ENCODE measurements around the gene RAPGEF3.

RAPGEF3 gene

GRCh38 chr12:47798382-47798948, 39.8 kb upstream of the RAPGEF3 start:
- DNase-seq (ENCODE audit: insufficient read length), result no peak
- no peak for FAIRE-seq
- TF ChIP-seq POLR2A (IDR thresholded peaks at IDR 0.05; ENCODE audit: low read depth, low read length) (no peak), TAF1 (IDR thresholded peaks at IDR 0.05; ENCODE audit: borderline replicate concordance, low read depth, low read length) (no peak), POLR2AphosphoS5 (IDR thresholded peaks at IDR 0.05; ENCODE audit: low read depth, low read length) (no peak)

GRCh38 chr12:47797441-47797840, 38.8 kb upstream of the RAPGEF3 start:
- peak; percentile 71 for FAIRE-seq
- peak; percentile 87 for DNase-seq (ENCODE audit: insufficient read length)
- no peak for TF ChIP-seq TAF1 (IDR thresholded peaks at IDR 0.05; ENCODE audit: borderline replicate concordance, low read depth, low read length)
- no peak for TF ChIP-seq POLR2AphosphoS5 (IDR thresholded peaks at IDR 0.05; ENCODE audit: low read depth, low read length)
- no peak for TF ChIP-seq POLR2A (IDR thresholded peaks at IDR 0.05; ENCODE audit: low read depth, low read length)

GRCh38 chr12:47795814-47796411, 37.2 kb upstream of the RAPGEF3 start:
- TF ChIP-seq POLR2AphosphoS5 (IDR thresholded peaks at IDR 0.05; ENCODE audit: low read depth, low read length) (no peak), POLR2A (IDR thresholded peaks at IDR 0.05; ENCODE audit: low read depth, low read length) (no peak), TAF1 (IDR thresholded peaks at IDR 0.05; ENCODE audit: borderline replicate concordance, low read depth, low read length) (no peak)
- FAIRE-seq (no peak), DNase-seq (ENCODE audit: insufficient read length) (no peak)

GRCh38 chr12:47795121-47795813, 36.6 kb upstream of the RAPGEF3 start:
- no peak for FAIRE-seq
- TF ChIP-seq POLR2AphosphoS5 (IDR thresholded peaks at IDR 0.05; ENCODE audit: low read depth, low read length) (no peak), TAF1 (IDR thresholded peaks at IDR 0.05; ENCODE audit: borderline replicate concordance, low read depth, low read length) (no peak), POLR2A (IDR thresholded peaks at IDR 0.05; ENCODE audit: low read depth, low read length) (no peak)
- DNase-seq (ENCODE audit: insufficient read length), result no peak

- FAIRE-seq, result no peak
- TF ChIP-seq POLR2AphosphoS5 (IDR thresholded peaks at IDR 0.05; ENCODE audit: low read depth, low read length) (no peak), POLR2A (IDR thresholded peaks at IDR 0.05; ENCODE audit: low read depth, low read length) (no peak), TAF1 (IDR thresholded peaks at IDR 0.05; ENCODE audit: borderline replicate concordance, low read depth, low read length) (no peak)
- DNase-seq (ENCODE audit: insufficient read length), result no peak
These were observed 36.0 kb upstream of the RAPGEF3 start for GRCh38 chr12:47794679-47795078.

GRCh38 chr12:47793015-47793681, 34.5 kb upstream of the RAPGEF3 start:
- DNase-seq (ENCODE audit: insufficient read length) (no peak), FAIRE-seq (no peak)
- TF ChIP-seq TAF1 (IDR thresholded peaks at IDR 0.05; ENCODE audit: borderline replicate concordance, low read depth, low read length) (no peak), POLR2AphosphoS5 (IDR thresholded peaks at IDR 0.05; ENCODE audit: low read depth, low read length) (no peak), POLR2A (IDR thresholded peaks at IDR 0.05; ENCODE audit: low read depth, low read length) (no peak)

- FAIRE-seq, result no peak
- TF ChIP-seq TAF1 (IDR thresholded peaks at IDR 0.05; ENCODE audit: borderline replicate concordance, low read depth, low read length) (no peak), POLR2AphosphoS5 (IDR thresholded peaks at IDR 0.05; ENCODE audit: low read depth, low read length) (no peak), POLR2A (IDR thresholded peaks at IDR 0.05; ENCODE audit: low read depth, low read length) (no peak)
- no peak for DNase-seq (ENCODE audit: insufficient read length)
These were observed 33.2 kb upstream of the RAPGEF3 start for GRCh38 chr12:47791874-47792273.

GRCh38 chr12:47791351-47791746, 32.7 kb upstream of the RAPGEF3 start:
- FAIRE-seq (no peak), DNase-seq (ENCODE audit: insufficient read length) (no peak)
- TF ChIP-seq POLR2AphosphoS5 (IDR thresholded peaks at IDR 0.05; ENCODE audit: low read depth, low read length) (no peak), POLR2A (IDR thresholded peaks at IDR 0.05; ENCODE audit: low read depth, low read length) (no peak), TAF1 (IDR thresholded peaks at IDR 0.05; ENCODE audit: borderline replicate concordance, low read depth, low read length) (no peak)

- DNase-seq (ENCODE audit: insufficient read length), result no peak
- no peak for FAIRE-seq
- TF ChIP-seq POLR2A (IDR thresholded peaks at IDR 0.05; ENCODE audit: low read depth, low read length) (no peak), TAF1 (IDR thresholded peaks at IDR 0.05; ENCODE audit: borderline replicate concordance, low read depth, low read length) (no peak), POLR2AphosphoS5 (IDR thresholded peaks at IDR 0.05; ENCODE audit: low read depth, low read length) (no peak)
These were observed 32.1 kb upstream of the RAPGEF3 start for GRCh38 chr12:47790676-47791350.

GRCh38 chr12:47789712-47790489, 31.2 kb upstream of the RAPGEF3 start:
- TF ChIP-seq POLR2AphosphoS5 (IDR thresholded peaks at IDR 0.05; ENCODE audit: low read depth, low read length) (no peak), TAF1 (IDR thresholded peaks at IDR 0.05; ENCODE audit: borderline replicate concordance, low read depth, low read length) (no peak), POLR2A (IDR thresholded peaks at IDR 0.05; ENCODE audit: low read depth, low read length) (no peak)
- FAIRE-seq (no peak), DNase-seq (ENCODE audit: insufficient read length) (no peak)
